Measurements from ENCODE around the gene EDEM2. TPM values are rescaled to one million over a fixed set of nuclear protein-coding genes. Genes with fewer than 3 reads are reported as not detected.
"Not testable (repeated sequence)": the region's sequence is repeated elsewhere in the genome, so short reads cannot be mapped to it uniquely, and the experiment has no call there.

The EDEM2 gene
- total RNA-seq, 2 donors from 2014 or later, result 12.2 to 17.1 TPM

- peak overlapping the region; percentile 30 to 77 for H3K27ac Mint-ChIP-seq
- peak; percentile 66 to 89 for ATAC-seq
- DNase-seq (ENCODE audit: low spot score in 2 of 2), result no peak
- no peaks in the 10 kb centered on the region for H3K36me3 Mint-ChIP-seq
- no peaks in the 10 kb centered on the region for H3K9me3 Mint-ChIP-seq
Observed at GRCh38 chr20:35085477-35086225, 61.5 kb downstream of the EDEM2 start.

DNA sequence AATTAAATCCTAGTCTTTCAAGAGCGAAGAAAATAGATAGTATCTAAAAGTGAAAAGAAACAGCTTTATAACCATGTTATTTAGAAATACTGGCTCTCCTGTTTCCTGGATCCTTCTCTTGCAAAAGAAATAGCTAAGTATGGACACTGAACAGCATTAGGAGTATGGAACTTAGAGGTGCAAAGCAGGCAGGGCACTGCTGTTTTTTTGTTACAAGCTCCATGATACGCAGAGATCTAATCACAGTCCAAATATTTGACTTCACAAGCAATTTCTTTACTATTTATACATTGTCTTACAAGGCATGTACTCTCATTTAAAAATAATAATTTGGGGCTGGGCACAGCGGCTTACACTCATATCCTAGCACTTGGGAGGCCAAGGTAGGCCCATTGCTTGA, 62.1 kb downstream of the EDEM2 start:
- DNase-seq (ENCODE audit: low spot score in 2 of 2), result no peak
- peak overlapping the region in 1 of 2 donors; percentile 77 for H3K27ac Mint-ChIP-seq
- no peaks in the 10 kb centered on the region for H3K9me3 Mint-ChIP-seq
- no peak for ATAC-seq
- H3K36me3 Mint-ChIP-seq, result no peaks in the 10 kb centered on the region

DNA sequence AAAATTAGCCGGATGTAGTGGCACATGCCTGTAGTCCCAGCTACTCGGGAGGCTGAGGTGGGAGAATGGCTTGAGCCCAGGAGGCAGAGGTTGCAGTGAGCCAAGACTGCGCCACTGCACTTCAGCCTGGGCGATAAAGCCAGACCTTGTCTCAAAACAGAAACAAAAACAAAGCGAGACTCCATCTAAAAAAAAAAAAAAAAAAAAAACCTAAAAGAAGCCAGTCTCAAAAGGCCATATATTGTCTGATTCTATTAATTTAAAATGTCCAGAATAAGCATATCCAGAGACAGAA, 66.8 kb downstream of the EDEM2 start:
- H3K27ac Mint-ChIP-seq; DNase-seq (ENCODE audit: low spot score in 2 of 2); ATAC-seq; H3K9me3 Mint-ChIP-seq: not testable (repeated sequence)
- H3K36me3 Mint-ChIP-seq, result peaks cover 20 to 23% of the 10 kb centered on the region in 2 donors

DNA sequence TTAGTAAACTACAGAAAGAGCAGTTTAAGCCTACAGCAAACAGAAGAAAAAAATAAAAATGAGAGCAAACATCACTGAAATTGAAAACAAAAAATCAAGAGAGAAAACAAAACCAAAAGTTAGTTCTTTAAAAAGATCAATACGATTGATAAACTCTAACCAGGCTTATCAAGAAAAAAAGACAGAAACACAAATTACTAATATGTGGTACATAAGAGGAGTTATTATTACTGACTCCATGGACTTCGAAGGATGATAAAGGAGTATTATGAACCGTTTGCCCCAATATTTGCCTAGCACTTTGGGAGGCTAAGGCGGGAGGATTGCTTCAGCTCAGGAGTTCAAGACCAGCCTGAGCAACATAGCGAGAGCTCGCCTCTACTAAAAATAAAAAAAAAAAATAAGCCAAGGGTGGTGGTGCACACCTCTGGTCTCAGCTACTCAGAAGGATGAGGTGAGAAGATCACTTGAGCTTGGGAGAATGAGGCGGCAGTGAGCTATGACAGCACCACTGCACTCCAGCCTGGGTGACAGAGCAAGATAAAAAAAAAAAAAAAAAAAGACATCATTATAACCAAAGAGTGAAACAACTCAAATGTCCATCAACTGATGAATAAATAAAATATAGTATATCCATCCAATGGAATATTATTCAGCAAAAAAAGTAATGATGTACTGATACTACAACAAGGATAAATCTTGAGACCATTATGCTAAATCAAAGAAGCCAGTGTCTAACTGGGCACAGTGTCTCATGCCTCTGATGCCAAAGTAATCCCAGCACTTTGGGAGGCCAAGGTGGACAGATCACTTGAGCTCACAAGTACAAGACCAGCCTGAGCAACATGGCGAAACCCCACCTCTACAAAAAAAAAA, 67.4 kb downstream of the EDEM2 start:
- Mint-ChIP-seq H3K36me3 (peaks cover 20 to 29% of the 10 kb centered on the region in 2 donors), H3K27ac (no peak overlapping the region), H3K9me3 (peaks cover 0 to 4% of the 10 kb centered on the region in 2 donors)
- DNase-seq (ENCODE audit: low spot score in 2 of 2) (no peak), ATAC-seq (no peak)

DNA sequence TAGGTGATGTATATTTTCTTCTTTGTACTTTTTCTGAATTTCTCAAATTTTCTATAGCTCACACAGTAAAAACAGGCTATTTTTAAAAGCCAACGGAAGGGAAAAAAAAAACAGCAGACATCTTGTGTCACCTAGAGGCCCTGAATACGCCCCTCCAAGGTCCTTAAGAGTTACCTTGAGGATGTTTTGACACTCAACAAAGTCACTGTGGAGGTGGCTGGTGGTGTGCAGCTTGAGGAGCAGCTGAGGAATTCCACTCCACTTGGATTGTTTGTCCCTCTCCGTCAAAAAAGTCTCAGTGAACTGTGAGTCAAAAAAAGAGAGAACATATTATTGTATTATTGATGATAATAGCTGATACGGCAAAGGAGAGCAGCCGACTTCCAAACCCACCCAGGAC, 69.3 kb downstream of the EDEM2 start:
- ATAC-seq, result no peak

DNA sequence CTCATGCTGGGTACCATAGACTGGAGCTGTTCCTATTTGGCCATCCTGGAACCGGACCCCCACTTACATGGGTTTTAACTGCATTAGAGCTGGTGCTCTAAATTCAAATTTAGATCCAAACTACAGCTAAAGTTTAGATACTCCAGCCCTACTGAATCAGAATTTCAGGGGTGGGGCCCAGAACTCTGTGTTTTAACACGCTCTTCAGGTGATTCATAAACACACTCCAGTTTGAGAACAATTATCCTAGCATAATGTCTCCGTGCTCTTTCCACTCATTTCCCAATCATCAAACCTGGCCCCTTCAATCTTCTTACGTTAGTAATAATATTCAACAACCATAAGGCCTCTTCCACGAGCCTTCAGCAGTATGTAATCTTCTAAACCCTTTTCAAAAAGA, 69.8 kb downstream of the EDEM2 start:
- peak overlapping the region; percentile 0 to 35 for H3K27ac Mint-ChIP-seq
- DNase-seq (ENCODE audit: low spot score in 2 of 2), result no peak
- ATAC-seq, result no peak
- H3K36me3 Mint-ChIP-seq, result peaks cover 20 to 49% of the 10 kb centered on the region in 2 donors
- peaks cover 0 to 10% of the 10 kb centered on the region in 2 donors for H3K9me3 Mint-ChIP-seq

More for the DNA sequence above, 69.3 kb downstream of the EDEM2 start:
- Mint-ChIP-seq H3K27ac (peak overlapping the region in 1 of 2 donors; percentile 35), H3K36me3 (peaks cover 20 to 44% of the 10 kb centered on the region in 2 donors), H3K9me3 (peaks cover 0 to 10% of the 10 kb centered on the region in 2 donors)
- DNase-seq (ENCODE audit: low spot score in 2 of 2), result no peak

- not testable (repeated sequence) for H3K27ac Mint-ChIP-seq; H3K9me3 Mint-ChIP-seq; ATAC-seq; DNase-seq (ENCODE audit: low spot score in 2 of 2)
- H3K36me3 Mint-ChIP-seq, result peaks cover 10 to 55% of the 10 kb centered on the region in 2 donors
Observed at GRCh38 chr20:35071436-35072153, 75.5 kb downstream of the EDEM2 start.

GRCh38 chr20:35066194-35066593, 80.9 kb downstream of the EDEM2 start:
- Mint-ChIP-seq H3K36me3 (peaks cover 0 to 9% of the 10 kb centered on the region in 2 donors), H3K27ac (no peak overlapping the region), H3K9me3 (no peaks in the 10 kb centered on the region)
- no peak for ATAC-seq
- DNase-seq (ENCODE audit: low spot score in 2 of 2), result no peak

Other genes starting within 250 kb of the EDEM2 start
- gene GSS, start 191.5 kb downstream of the EDEM2 start, total RNA-seq, result 10 to 100 TPM; 59.7 to 74.2 TPM
- under 1 TPM in 1 of 2 donors, not detected in 1; 0.70 TPM for gene MYH7B, start 191.5 kb downstream of the EDEM2 start, total RNA-seq
- 10 to 100 TPM; 44.6 to 51.3 TPM for gene TRPC4AP, start 54.5 kb downstream of the EDEM2 start, total RNA-seq
- gene PROCR, start 24.7 kb upstream of the EDEM2 start, total RNA-seq, result 1 to 10 TPM; 2.3 to 3.1 TPM
- gene MMP24, start 79.4 kb upstream of the EDEM2 start, total RNA-seq, result not detected
- 10 to 100 TPM; 29.4 to 41.8 TPM for gene MMP24OS, start 130.8 kb upstream of the EDEM2 start, total RNA-seq
- gene EIF6, start 137.4 kb upstream of the EDEM2 start, total RNA-seq, result 100 to 1,000 TPM in 1 of 2 donors, 10 to 100 TPM in 1; 63.9 to 115 TPM
- not detected for gene FAM83C, start 145.1 kb upstream of the EDEM2 start, total RNA-seq